Stromal cell of bone marrow (primary cell): ENCODE measurements around the gene ANKRD24.
"Not testable (repeated sequence)": the region's sequence is repeated elsewhere in the genome, so short reads cannot be mapped to it uniquely, and the experiment has no call there.

Source experiments
- DNase-seq: peaks from one replicate; pipeline ENCODE4 v3.0.0-alpha.2; 2012; ENCODE audit warnings: low read depth

ANKRD24 gene

DNA sequence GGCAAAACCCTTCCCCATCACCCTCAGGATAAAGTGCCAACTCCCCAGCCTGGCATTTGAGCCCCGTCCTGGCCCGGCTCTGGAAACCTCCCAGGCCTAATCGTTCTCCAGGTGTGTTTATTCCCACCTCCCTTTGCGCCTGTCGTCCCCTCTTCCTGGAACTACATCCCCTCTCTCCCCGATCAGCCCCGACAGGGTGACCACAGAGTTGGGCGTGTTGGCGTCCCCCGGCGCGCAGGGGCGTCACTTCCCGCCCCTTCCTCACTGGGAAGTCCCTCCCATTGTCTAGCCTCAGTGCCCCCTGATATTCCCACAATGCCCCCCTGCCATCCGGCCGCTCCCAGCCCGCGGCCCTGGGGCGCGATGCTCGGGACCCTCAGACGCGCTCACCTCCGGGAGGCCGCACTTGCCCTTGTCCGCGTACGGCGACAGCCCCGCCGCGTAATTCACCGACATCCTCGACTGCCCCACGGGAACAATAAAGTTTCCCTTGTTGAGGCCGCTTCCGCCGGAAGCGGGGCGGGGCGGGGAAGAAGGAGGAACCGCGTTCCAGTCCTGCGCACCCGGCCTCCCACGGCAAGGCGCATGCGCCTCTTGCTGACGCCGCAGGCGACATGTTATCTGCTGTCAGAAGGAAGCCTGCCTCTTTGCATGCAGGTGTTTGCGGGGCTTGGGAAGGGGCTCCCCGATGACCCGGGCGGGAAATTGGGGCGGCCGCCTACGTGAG, at the start of gene ANKRD24, which contains the start of gene SIRT6:
Gene ANKRD24 (plus strand): TSS at position 606 of the 727 bp plus-strand sequence. CDS start 3,737 bp downstream, outside the sequence.
Gene SIRT6 (minus strand): TSS at position 480 of the 727 bp plus-strand sequence. CDS start 24 bp downstream, at position 456.
- DNase-seq, result peak; percentile 87

GRCh38 chr19:4134351-4134750, 48.1 kb upstream of the ANKRD24 start:
- DNase-seq, result no peak

GRCh38 chr19:4135386-4135785, 47.1 kb upstream of the ANKRD24 start:
- peak; percentile 14 for DNase-seq

DNA sequence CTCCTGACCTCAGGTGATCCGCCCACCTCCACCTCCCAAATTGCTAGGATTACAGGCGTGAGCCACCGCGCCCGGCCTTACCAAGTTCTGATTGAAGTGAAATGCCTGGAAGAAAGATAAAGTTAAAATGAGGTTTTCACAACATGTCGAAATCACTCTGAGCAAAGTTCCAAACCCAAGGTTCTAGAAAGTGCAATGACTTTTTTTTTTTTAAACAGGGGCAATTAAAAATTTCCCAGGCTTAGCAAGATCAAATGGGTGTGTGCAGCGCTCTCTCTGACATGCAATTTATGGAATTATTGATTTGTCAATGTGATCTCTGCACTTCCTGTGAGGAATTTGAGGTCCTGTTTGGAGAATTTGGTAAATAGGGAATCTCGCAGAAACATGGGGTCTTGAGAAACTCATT, 45.8 kb upstream of the ANKRD24 start:
- DNase-seq, result no peak

GRCh38 chr19:4138445-4138844, 44.0 kb upstream of the ANKRD24 start:
- DNase-seq, result no peak

DNA sequence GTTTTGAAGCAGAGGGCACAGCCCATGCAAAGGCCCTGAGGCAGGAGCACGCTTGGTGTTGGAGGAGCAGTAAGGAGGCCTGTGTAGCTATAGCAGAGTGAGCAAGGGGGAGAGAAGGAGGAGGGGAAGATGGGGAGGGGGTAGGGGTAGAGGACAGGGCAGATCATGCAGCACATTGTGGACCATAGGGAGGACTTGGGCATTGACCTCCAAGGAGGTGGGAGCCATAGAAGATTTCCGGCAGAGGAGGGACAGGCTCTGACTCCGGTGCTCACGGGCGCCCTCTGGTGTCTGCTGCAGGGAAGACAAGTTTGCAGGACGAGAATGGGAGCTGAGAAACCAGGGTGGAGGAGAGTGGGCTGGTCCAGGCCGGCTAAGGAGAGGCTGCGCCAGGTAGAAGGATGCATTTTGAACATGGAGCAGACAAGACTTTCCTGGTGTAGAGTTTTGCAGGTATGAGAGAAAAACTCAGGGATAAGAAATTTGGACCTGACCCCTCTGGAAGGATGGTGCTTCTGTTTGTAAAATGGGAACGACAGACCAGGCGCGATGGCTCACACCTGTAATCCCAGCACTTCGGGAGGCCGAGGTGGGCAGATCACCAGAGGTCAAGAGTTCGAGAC, 42.8 kb upstream of the ANKRD24 start:
- DNase-seq, result peak; percentile 25

DNA sequence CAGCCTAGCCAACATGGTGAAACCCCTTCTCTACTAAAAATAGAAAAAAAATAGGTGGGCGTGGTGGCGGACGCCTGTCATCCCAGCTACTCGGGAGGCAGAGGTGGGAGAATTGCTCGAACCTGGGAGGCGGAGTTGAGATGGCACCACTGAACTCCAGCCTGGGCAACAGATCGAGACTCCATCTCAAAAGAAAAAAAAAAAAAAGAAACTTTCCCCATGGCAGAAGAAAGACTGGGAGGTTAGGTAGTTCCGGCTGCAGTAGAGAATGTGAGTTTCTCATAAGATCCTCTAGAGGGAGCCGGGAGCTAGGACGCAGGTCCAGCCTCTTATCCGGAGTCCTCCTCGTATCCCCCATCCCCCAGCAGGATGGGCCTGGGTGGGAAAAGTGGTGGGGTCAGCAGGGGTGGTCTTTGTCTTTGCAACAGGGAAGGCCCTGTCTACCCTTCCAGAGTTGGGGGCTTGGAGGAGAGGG, 42.2 kb upstream of the ANKRD24 start:
- peak; percentile 43 for DNase-seq

DNA sequence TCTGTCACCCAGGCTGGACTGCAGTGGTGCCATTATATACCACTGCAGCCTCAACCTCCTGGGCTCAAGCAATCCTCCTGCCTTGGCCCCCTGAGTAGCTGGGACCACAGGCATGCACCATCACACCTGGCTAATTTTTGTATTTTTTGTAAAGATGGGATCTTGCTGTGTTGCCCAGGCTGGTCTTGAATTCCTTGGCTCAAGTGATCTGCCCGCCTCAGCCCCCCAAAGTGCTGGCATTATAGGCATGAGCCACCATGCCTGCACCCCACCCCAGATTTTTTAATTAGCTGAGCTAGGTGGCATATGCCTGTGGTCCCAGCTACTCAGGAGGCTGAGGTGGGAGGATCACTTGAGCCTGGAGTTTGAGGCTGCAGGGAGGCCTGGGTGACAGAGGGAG, 39.6 kb upstream of the ANKRD24 start:
- DNase-seq, result not testable (repeated sequence)

DNA sequence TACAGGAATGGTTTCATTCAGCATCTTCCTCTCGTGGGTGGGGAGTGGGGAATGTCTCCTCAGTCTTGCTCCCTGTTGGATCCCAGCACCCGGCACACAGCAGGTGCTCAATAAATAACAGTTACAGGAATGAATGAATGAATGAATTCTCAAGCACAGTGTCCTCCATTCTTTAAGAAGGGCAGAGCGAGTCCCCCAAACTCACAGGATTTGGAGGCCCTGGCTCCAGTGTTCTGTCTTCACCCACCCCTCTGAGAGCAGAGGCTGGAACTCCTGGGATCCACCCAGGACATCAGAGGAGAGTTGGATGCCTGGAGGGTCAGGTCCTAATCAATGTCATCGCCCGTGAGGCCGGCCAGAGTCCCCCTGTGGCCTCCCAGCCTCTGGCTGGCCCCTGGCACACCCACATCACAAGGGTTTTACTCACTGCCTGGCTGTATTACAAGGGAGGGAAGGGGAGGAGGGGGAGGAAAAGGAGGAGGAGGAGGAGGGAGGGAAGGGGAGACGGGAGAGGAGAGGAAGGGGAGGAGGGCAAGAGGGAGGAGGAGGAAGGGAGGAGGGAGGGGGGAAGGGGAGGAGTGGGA, 37.7 kb upstream of the ANKRD24 start:
- DNase-seq, result peak; percentile 67

DNA sequence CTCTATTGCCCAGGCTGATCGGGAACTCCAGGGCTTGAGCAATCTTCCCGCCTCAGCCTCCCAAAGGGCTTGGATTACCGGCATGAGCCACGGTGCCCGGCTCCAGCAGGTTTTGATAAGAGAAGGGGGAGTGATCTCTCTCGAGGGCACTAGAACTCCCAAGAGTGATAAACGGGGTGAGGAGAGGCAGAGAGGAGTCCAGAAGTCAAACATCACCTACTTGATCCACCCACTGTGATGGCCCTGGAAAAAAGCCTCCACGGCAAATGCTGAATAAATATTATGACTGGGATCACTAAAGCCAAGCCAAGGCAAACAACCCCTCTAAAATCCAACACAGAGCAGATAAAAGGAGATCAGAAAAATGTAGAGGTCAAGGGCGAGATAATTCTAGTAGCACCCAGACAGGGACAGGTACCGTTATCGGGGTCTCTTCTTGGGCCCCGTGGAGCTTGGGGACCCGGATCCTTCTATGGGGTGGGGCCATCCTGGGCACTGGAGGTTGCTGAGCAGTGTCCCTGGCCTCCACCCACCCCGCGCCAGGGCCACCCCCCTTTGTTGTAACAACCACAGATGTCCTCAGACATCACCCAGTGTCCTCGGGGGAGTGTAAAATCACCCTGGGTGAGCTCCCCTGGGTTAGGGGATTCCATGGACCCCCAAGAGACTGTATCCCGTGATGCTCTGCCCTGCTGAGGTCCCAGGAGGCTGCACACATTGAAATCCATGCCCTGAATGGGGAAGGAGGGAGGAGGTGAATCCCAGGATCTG, 32.8 kb upstream of the ANKRD24 start:
- DNase-seq, result peak; percentile 36

- no peak for DNase-seq
These were observed 30.9 kb upstream of the ANKRD24 start for GRCh38 chr19:4151623-4152022.

- DNase-seq, result no peak
These were observed 30.1 kb upstream of the ANKRD24 start for GRCh38 chr19:4152241-4152998.

- DNase-seq, result no peak
These were observed 27.7 kb upstream of the ANKRD24 start for GRCh38 chr19:4154571-4155312.

DNA sequence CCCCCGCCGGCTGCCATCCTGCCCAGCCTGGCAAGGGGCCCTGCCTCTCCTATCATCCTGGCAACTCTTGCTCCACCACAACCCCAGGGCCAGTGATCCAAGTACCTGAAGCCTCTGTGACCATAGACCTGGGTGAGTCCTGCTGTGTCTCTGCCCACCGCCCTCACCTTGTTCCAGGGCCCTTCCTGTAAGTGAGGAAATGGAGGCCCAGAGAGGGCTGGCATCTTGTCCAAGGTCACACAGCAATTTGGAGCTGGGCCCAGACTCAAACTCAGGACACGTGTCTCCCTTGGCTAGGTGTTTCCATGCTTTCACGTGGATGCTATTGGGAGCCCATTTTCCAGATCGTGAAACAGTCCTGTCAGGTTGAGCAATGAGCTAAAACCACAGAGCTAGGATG, 25.3 kb upstream of the ANKRD24 start:
- no peak for DNase-seq

GRCh38 chr19:4157971-4158370, 24.5 kb upstream of the ANKRD24 start:
- DNase-seq, result not testable (repeated sequence)

DNA sequence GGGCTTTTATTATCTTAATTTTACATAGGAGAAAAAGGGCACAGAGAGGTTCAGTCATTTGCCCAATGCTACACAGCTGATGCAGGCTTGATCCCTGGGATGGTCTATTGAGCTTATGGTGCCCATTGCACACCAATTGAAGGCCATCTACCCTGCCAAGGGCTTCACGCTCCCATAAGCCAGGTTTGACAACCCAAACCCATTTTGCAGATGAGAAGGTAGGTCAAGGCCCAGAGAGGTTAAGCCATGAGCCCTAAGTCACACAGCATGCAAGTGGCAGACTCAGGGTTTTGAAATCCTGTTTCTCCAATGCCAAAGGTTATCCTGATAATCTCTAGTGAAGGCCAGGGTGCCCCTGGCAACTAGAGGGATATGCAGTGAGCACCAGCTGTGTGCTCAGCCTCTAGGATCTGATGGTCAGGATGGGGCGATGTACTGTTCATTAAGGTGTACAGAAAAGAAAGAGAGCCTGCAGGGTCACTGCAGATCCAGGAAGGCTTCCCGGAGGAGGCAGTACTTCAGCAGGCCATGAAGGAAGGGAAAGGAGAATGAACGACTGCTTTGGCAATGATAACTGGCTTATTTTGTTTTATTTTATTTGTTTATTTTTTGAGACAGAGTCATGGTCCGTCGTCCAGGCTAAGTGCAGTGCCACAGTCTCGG, 20.9 kb upstream of the ANKRD24 start:
- no peak for DNase-seq

GRCh38 chr19:4164262-4164661, 18.2 kb upstream of the ANKRD24 start:
- no peak for DNase-seq

- DNase-seq, result no peak
These were observed 10.8 kb upstream of the ANKRD24 start for GRCh38 chr19:4171676-4172075.

DNA sequence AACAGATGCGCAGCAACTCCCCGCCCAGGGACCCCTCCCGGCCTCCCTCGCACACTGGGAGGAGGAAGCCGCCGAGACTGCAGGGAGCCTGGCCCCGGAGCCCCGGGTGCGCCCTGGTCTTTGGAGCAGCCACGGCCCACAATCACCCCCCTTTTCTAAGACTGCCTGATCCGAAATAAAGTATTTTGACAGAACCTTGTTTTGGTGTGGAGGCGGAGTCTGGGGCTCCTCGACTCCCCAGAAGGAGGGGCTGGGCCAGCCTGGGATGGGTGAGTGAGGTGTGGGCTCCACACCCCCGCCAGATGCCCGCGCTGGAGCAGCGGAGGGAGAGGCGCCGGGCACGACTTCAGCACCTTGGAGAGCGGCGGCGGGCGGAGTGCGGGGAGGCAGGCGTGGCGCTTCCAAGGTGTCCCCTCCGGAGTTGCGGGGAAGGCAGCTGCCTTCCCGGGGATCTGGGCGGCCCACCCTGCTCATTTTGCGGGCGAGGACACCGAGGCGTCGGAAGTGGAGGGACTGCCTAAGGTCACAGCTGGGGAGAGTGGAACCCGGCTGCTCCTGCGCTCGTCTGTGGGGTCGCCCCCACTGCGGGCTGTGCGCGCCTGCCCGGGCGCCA, 9.5 kb upstream of the ANKRD24 start:
- peak; percentile 8 for DNase-seq
